GM23338 (cell line): ENCODE results near the gene FGD3. TPM values are rescaled to one million over a fixed set of nuclear protein-coding genes. Genes with fewer than 3 reads are reported as not detected.

ENCODE experiments used
- ATAC-seq: fragments of 200-7000 bp; cut with Tn5 transposase; 3 replicates; pipeline ENCODE4 v1.9.1; 2020
- DNase-seq: peaks from one replicate; pipeline ENCODE4 v3.0.0-alpha.2; 2015; ENCODE audit warnings: low spot score
- H2AFZ ChIP-seq: fragments of 200-600 bp; sonication (generic); 2 replicates; pipeline ENCODE4 v1.8.0; 2016; ENCODE audit warnings: antibody characterized with exemption, mild to moderate bottlenecking, moderate library complexity
- H3F3A ChIP-seq: fragments of 200-600 bp; sonication (generic); replicated peaks from 2 replicates; pipeline ENCODE4 v1.8.0; 2017; ENCODE audit warnings: antibody characterized with exemption, mixed run types, low read depth
- H3K27ac ChIP-seq: fragments of 200-600 bp; sonication (generic); 2 replicates; pipeline ENCODE4 v1.6.1; 2016; ENCODE audit warnings: low read depth
- H3K27me3 ChIP-seq: fragments of 200-600 bp; sonication (generic); 2 replicates; pipeline ENCODE4 v1.8.0; 2016; ENCODE audit warnings: mild to moderate bottlenecking, mixed run types, moderate library complexity; ENCODE audit not compliant: insufficient read depth
- H3K36me3 ChIP-seq: fragments of 200-600 bp; sonication (generic); 2 replicates; pipeline ENCODE4 v1.8.0; 2016; ENCODE audit warnings: mild to moderate bottlenecking; ENCODE audit not compliant: insufficient read depth
- H3K4me1 ChIP-seq: fragments of 200-600 bp; sonication (generic); 2 replicates; pipeline ENCODE4 v1.8.0; 2016; ENCODE audit warnings: mild to moderate bottlenecking, moderate library complexity; ENCODE audit not compliant: insufficient read depth
- H3K4me2 ChIP-seq: fragments of 200-600 bp; sonication (generic); 2 replicates; pipeline ENCODE4 v1.7.1; 2017; ENCODE audit warnings: mixed run types
- H3K4me3 ChIP-seq: fragments of 200-600 bp; sonication (generic); 2 replicates; pipeline ENCODE4 v1.6.1; 2016; ENCODE audit warnings: mixed run types
- H3K79me2 ChIP-seq: fragments of 200-600 bp; sonication (generic); replicated peaks from 2 replicates; pipeline ENCODE4 v1.8.0; 2017; ENCODE audit warnings: mild to moderate bottlenecking; ENCODE audit not compliant: insufficient read depth
- H3K9me2 ChIP-seq: fragments of 200-600 bp; sonication (generic); 2 replicates; pipeline ENCODE4 v1.8.0; 2017; ENCODE audit not compliant: insufficient read depth
- H4K20me1 ChIP-seq: fragments of 200-600 bp; sonication (generic); replicated peaks from 2 replicates; pipeline ENCODE4 v1.8.0; 2017; ENCODE audit warnings: mild to moderate bottlenecking; ENCODE audit not compliant: insufficient read depth
- H3K27ac Mint-ChIP-seq: 2 replicates; pipeline ENCODE4 v1.8.0; 2020; ENCODE audit warnings: inconsistent platforms, mild to moderate bottlenecking, moderate library complexity, mixed read lengths
- H3K27me3 Mint-ChIP-seq: 3 replicates; pipeline ENCODE4 v1.8.0; 2022; ENCODE audit warnings: low read depth, mild to moderate bottlenecking, moderate library complexity, mixed read lengths, inconsistent platforms; ENCODE audit not compliant: insufficient read depth, poor library complexity
- H3K36me3 Mint-ChIP-seq: 3 replicates; pipeline ENCODE4 v1.8.0; 2021; ENCODE audit warnings: low read depth, mild to moderate bottlenecking, inconsistent platforms, moderate library complexity, mixed read lengths
- H3K4me1 Mint-ChIP-seq: 3 replicates; pipeline ENCODE4 v1.8.0; 2020; ENCODE audit warnings: mild to moderate bottlenecking, inconsistent platforms, mixed read lengths
- H3K4me3 Mint-ChIP-seq: 3 replicates; pipeline ENCODE4 v1.8.0; 2021; ENCODE audit warnings: moderate library complexity, mild to moderate bottlenecking, inconsistent platforms, mixed read lengths
- H3K9me3 Mint-ChIP-seq: 3 replicates; pipeline ENCODE4 v1.8.0; 2020; ENCODE audit warnings: moderate library complexity, mild to moderate bottlenecking, inconsistent platforms, mixed read lengths
- CREB1 ChIP-seq: fragments of 250-450 bp; sonication (Bioruptor Pico); IDR thresholded peaks from 2 replicates; pipeline ENCODE4 v1.5.0; 2020; ENCODE audit warnings: low read depth, mild to moderate bottlenecking, moderate library complexity
- EZH2 ChIP-seq: fragments of 200-600 bp; sonication (generic); IDR thresholded peaks from one replicate; pipeline ENCODE4 v1.8.0; 2017; ENCODE audit warnings: antibody characterized with exemption, mild to moderate bottlenecking, low read depth; ENCODE audit not compliant: unreplicated experiment
- EZH2phosphoT487 ChIP-seq: fragments of 200-600 bp; sonication (generic); IDR thresholded peaks from one replicate; pipeline ENCODE4 v1.8.1; 2018; ENCODE audit warnings: antibody characterized with exemption; ENCODE audit not compliant: unreplicated experiment
- JUNB ChIP-seq: IDR thresholded peaks from one replicate; pipeline ENCODE4 v1.6.1; 2016; ENCODE audit warnings: antibody characterized with exemption; ENCODE audit not compliant: unreplicated experiment
- NANOG ChIP-seq: IDR thresholded peaks from 2 replicates; pipeline ENCODE4 v1.6.1; 2016; ENCODE audit warnings: antibody characterized with exemption, borderline replicate concordance
- POLR2AphosphoS5 ChIP-seq: IDR thresholded peaks from 2 replicates; pipeline ENCODE4 v1.6.1; 2016; ENCODE audit warnings: antibody characterized with exemption, low read depth
- STAT1 ChIP-seq: IDR thresholded peaks from one replicate; pipeline ENCODE4 v1.6.1; 2016; ENCODE audit warnings: antibody characterized with exemption; ENCODE audit not compliant: unreplicated experiment
- ZNF114 ChIP-seq: fragments of 250-450 bp; sonication (Bioruptor Pico); IDR thresholded peaks from 2 replicates; pipeline ENCODE4 v1.5.0; 2020; ENCODE audit warnings: mild to moderate bottlenecking, moderate library complexity
- ZNF331 ChIP-seq: fragments of 250-450 bp; sonication (Bioruptor Pico); IDR thresholded peaks from 2 replicates; pipeline ENCODE4 v1.5.0; 2020; ENCODE audit warnings: low read depth, mild to moderate bottlenecking, moderate library complexity
- polyA plus RNA-seq: library from polyadenylated mRNA; unstranded; fragments of >200 nt; fragmentation: Nextera tagmentation; extraction: Ambion mirVana; gene quantifications from 2 replicates; pipeline ENCODE4 v1.2.1, GENCODE V29; 2016
- total RNA-seq: library from RNA; depleted of rRNA; stranded (reverse); fragments of >200 nt; shearing (Covaris generic); gene quantifications from 2 replicates; pipeline ENCODE4 v1.2.3, GENCODE V29; 2014
- TF ChIP-seq, protein P1 (sequence below): IDR thresholded peaks from 2 replicates; pipeline ENCODE4 v1.6.1; 2016; ENCODE audit warnings: antibody characterized with exemption
- TF ChIP-seq, protein P2 (sequence below): fragments of 250-450 bp; sonication (Bioruptor Pico); IDR thresholded peaks from 2 replicates; pipeline ENCODE4 v1.5.0; 2020; ENCODE audit warnings: mild to moderate bottlenecking, moderate library complexity
- TF ChIP-seq, protein P3 (sequence below): IDR thresholded peaks from one replicate; pipeline ENCODE4 v1.6.1; 2018; ENCODE audit warnings: antibody characterized with exemption; ENCODE audit not compliant: unreplicated experiment
- TF ChIP-seq, protein P4 (sequence below), 2 experiments: fragments of 200-600 bp in 1 of 2; sonication (generic) in 1 of 2; conservative IDR thresholded peaks; 2 replicates each; pipeline versions ENCODE4 v1.5.1 to v1.6.1; 2016 to 2017; ENCODE audit warnings: antibody characterized with exemption in 2 of 2, low read depth in 2 of 2, mild to moderate bottlenecking in 2 of 2, moderate library complexity in 1 of 2

FGD3 gene
- total and polyA plus RNA-seq, 2 experiments from 2014 or later: 0.95 to 1.7 TPM

DNA sequence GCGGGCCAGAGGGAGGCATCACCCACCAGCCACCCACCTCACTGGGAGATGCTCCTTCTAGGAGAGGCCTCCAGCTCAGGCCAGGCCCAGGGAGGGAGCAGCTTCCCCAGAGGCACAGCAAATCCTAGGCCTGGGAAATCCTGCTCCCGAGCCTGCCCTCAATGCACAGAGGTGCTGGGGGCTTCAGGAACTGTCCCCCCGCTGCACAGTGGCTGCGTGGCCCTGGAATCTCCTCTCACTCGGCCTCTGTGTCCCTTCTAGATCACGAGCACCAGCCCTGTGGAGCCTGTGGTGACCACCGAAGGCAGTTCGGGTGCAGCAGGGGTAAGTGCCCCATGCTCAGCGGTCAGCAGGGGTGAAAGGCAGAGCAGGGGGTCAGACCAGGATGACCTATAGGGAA is 74.7 kb downstream of the FGD3 start:
- no peak overlapping the region for H3K4me3 Mint-ChIP-seq
- no peaks in the 10 kb centered on the region for H3K4me1 ChIP-seq
- ATAC-seq: no peak
- H3K27ac Mint-ChIP-seq: no peak overlapping the region
- no peaks in the 10 kb centered on the region for H3K9me3 Mint-ChIP-seq
- no peaks in the 10 kb centered on the region for H3K27me3 ChIP-seq
- peaks cover 11% of the 10 kb centered on the region; the same call in 2 of the 3 replicates for H3K4me1 Mint-ChIP-seq
- no peaks in the 10 kb centered on the region for H3K9me2 ChIP-seq
- H3K36me3 Mint-ChIP-seq: no peaks in the 10 kb centered on the region
- no peak overlapping the region for H2AFZ ChIP-seq
- no peak for TF ChIP-seq EZH2phosphoT487
- TF ChIP-seq CREB1 (CRISPR knock-in tag): no peak
- no peak for TF ChIP-seq STAT1
- TF ChIP-seq POLR2AphosphoS5: no peak
- TF ChIP-seq, protein P1, sequence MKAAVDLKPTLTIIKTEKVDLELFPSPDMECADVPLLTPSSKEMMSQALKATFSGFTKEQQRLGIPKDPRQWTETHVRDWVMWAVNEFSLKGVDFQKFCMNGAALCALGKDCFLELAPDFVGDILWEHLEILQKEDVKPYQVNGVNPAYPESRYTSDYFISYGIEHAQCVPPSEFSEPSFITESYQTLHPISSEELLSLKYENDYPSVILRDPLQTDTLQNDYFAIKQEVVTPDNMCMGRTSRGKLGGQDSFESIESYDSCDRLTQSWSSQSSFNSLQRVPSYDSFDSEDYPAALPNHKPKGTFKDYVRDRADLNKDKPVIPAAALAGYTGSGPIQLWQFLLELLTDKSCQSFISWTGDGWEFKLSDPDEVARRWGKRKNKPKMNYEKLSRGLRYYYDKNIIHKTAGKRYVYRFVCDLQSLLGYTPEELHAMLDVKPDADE: no peak
- TF ChIP-seq, protein P2, sequence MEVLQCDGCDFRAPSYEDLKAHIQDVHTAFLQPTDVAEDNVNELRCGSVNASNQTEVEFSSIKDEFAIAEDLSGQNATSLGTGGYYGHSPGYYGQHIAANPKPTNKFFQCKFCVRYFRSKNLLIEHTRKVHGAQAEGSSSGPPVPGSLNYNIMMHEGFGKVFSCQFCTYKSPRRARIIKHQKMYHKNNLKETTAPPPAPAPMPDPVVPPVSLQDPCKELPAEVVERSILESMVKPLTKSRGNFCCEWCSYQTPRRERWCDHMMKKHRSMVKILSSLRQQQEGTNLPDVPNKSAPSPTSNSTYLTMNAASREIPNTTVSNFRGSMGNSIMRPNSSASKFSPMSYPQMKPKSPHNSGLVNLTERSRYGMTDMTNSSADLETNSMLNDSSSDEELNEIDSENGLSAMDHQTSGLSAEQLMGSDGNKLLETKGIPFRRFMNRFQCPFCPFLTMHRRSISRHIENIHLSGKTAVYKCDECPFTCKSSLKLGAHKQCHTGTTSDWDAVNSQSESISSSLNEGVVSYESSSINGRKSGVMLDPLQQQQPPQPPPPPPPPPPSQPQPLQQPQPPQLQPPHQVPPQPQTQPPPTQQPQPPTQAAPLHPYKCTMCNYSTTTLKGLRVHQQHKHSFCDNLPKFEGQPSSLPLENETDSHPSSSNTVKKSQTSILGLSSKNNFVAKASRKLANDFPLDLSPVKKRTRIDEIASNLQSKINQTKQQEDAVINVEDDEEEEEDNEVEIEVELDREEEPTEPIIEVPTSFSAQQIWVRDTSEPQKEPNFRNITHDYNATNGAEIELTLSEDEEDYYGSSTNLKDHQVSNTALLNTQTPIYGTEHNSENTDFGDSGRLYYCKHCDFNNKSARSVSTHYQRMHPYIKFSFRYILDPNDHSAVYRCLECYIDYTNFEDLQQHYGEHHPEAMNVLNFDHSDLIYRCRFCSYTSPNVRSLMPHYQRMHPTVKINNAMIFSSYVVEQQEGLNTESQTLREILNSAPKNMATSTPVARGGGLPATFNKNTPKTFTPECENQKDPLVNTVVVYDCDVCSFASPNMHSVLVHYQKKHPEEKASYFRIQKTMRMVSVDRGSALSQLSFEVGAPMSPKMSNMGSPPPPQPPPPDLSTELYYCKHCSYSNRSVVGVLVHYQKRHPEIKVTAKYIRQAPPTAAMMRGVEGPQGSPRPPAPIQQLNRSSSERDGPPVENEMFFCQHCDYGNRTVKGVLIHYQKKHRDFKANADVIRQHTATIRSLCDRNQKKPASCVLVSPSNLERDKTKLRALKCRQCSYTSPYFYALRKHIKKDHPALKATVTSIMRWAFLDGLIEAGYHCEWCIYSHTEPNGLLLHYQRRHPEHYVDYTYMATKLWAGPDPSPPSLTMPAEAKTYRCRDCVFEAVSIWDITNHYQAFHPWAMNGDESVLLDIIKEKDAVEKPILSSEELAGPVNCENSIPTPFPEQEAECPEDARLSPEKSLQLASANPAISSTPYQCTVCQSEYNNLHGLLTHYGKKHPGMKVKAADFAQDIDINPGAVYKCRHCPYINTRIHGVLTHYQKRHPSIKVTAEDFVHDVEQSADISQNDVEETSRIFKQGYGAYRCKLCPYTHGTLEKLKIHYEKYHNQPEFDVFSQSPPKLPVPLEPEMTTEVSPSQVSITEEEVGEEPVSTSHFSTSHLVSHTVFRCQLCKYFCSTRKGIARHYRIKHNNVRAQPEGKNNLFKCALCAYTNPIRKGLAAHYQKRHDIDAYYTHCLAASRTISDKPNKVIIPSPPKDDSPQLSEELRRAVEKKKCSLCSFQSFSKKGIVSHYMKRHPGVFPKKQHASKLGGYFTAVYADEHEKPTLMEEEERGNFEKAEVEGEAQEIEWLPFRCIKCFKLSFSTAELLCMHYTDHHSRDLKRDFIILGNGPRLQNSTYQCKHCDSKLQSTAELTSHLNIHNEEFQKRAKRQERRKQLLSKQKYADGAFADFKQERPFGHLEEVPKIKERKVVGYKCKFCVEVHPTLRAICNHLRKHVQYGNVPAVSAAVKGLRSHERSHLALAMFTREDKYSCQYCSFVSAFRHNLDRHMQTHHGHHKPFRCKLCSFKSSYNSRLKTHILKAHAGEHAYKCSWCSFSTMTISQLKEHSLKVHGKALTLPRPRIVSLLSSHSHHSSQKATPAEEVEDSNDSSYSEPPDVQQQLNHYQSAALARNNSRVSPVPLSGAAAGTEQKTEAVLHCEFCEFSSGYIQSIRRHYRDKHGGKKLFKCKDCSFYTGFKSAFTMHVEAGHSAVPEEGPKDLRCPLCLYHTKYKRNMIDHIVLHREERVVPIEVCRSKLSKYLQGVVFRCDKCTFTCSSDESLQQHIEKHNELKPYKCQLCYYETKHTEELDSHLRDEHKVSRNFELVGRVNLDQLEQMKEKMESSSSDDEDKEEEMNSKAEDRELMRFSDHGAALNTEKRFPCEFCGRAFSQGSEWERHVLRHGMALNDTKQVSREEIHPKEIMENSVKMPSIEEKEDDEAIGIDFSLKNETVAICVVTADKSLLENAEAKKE (CRISPR knock-in tag): no peak
- TF ChIP-seq, protein P3, sequence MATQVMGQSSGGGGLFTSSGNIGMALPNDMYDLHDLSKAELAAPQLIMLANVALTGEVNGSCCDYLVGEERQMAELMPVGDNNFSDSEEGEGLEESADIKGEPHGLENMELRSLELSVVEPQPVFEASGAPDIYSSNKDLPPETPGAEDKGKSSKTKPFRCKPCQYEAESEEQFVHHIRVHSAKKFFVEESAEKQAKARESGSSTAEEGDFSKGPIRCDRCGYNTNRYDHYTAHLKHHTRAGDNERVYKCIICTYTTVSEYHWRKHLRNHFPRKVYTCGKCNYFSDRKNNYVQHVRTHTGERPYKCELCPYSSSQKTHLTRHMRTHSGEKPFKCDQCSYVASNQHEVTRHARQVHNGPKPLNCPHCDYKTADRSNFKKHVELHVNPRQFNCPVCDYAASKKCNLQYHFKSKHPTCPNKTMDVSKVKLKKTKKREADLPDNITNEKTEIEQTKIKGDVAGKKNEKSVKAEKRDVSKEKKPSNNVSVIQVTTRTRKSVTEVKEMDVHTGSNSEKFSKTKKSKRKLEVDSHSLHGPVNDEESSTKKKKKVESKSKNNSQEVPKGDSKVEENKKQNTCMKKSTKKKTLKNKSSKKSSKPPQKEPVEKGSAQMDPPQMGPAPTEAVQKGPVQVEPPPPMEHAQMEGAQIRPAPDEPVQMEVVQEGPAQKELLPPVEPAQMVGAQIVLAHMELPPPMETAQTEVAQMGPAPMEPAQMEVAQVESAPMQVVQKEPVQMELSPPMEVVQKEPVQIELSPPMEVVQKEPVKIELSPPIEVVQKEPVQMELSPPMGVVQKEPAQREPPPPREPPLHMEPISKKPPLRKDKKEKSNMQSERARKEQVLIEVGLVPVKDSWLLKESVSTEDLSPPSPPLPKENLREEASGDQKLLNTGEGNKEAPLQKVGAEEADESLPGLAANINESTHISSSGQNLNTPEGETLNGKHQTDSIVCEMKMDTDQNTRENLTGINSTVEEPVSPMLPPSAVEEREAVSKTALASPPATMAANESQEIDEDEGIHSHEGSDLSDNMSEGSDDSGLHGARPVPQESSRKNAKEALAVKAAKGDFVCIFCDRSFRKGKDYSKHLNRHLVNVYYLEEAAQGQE: no peak
- no peak for TF ChIP-seq NANOG
- no peak for TF ChIP-seq ZNF331
- no peak for TF ChIP-seq ZNF114
- TF ChIP-seq, protein P4, sequence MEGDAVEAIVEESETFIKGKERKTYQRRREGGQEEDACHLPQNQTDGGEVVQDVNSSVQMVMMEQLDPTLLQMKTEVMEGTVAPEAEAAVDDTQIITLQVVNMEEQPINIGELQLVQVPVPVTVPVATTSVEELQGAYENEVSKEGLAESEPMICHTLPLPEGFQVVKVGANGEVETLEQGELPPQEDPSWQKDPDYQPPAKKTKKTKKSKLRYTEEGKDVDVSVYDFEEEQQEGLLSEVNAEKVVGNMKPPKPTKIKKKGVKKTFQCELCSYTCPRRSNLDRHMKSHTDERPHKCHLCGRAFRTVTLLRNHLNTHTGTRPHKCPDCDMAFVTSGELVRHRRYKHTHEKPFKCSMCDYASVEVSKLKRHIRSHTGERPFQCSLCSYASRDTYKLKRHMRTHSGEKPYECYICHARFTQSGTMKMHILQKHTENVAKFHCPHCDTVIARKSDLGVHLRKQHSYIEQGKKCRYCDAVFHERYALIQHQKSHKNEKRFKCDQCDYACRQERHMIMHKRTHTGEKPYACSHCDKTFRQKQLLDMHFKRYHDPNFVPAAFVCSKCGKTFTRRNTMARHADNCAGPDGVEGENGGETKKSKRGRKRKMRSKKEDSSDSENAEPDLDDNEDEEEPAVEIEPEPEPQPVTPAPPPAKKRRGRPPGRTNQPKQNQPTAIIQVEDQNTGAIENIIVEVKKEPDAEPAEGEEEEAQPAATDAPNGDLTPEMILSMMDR (conservative IDR thresholded peaks at IDR 0.05; ENCODE audit: low read depth in 2 of 2): no peak
- TF ChIP-seq EZH2: no peak
- TF ChIP-seq JUNB: no peak
- no peak overlapping the region for H3K27ac ChIP-seq
- peaks cover 6% of the 10 kb centered on the region for H3K27me3 Mint-ChIP-seq
- no peak for DNase-seq
- H3K4me3 ChIP-seq: no peak overlapping the region
- H3K36me3 ChIP-seq: no peaks in the 10 kb centered on the region
- no peaks in the 10 kb centered on the region for H4K20me1 ChIP-seq
- no peaks in the 10 kb centered on the region for H3K79me2 ChIP-seq
- no peak overlapping the region for H3K4me2 ChIP-seq
- no peaks in the 10 kb centered on the region for H3F3A ChIP-seq
